Measurements from ENCODE around the gene STXBP3. TPM values are rescaled to one million over a fixed set of nuclear protein-coding genes. Genes with fewer than 3 reads are reported as not detected.
A peak's percentile ranks its signal among the peaks of the same experiment; 100 is the strongest.

STXBP3 gene
- total RNA-seq, 1 experiment from 2014 or later, result 34.1 TPM

DNA sequence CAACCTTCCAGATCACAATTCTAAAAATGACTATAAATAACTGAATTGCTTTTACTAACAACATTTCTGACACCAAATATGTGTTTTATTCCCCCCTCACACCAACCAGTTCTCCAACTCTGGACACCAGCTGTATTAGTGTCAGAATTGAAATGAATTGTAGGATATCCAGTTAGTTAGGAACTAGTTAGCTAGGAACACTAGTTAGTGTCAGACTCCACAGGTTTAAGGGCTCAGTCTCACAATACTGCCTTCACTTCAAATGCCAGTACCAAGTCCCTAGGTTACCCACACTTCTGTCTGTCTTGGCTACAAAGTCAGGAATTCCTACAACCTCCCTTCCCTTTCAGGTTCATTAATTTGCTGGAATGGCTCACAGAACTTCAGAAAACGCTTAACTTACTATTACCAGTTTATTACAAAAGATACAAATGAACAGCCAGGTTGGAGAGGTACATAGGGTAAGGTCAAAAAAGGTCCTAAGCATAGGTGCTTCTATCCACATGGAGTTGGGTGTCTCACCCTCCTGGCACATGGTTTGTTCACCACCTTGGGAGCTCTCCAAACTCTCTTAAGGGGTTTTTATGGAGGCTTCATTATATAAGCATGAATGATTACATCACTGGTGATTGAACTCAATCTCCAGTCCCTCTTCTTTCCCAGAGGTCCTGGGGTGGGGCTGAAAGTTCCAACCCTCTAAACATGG is 4.2 kb downstream of the STXBP3 start:
- Mint-ChIP-seq H3K27me3 (ENCODE audit: low read depth) (peaks cover 5% of the 10 kb centered on the region), H3K27ac (peak overlapping the region in 1 of 3 experiments; percentile 49; a peak in 1 of 7 replicates), H3K4me3 (no peak overlapping the region), H3K4me1 (peaks cover 5 to 6% of the 10 kb centered on the region in 2 experiments), H3K9me3 (no peaks in the 10 kb centered on the region), H3K36me3 (ENCODE audit: insufficient read depth in 1 of 3, low read depth in 3 of 3) (peaks cover 2 to 17% (median 16%) of the 10 kb centered on the region in 3 experiments; a peak in 6 of 7 replicates)
- H3K9ac ChIP-seq (ENCODE audit: extremely low read depth, insufficient read length, low read length), result no peak overlapping the region
- no peaks in the 10 kb centered on the region for H4K20me1 ChIP-seq (ENCODE audit: control insufficient read depth, insufficient read depth, insufficient read length)
- H2AFZ ChIP-seq (ENCODE audit: low read length), result no peak overlapping the region
- no peaks in the 10 kb centered on the region for H3K23me2 ChIP-seq (ENCODE audit: insufficient read length, low read depth, low read length, poor library complexity, severe bottlenecking)
- TF ChIP-seq CTCF (conservative IDR thresholded peaks at IDR 0.05), result no peak
- no peak overlapping the region for H2BK15ac ChIP-seq (ENCODE audit: low read depth, low read length)
- WGBS (ENCODE audit: extremely low coverage, insufficient read length, low lambda C conversion rate), result no CpG with 5 or more reads among the region's 1 CpG
- H3K18ac ChIP-seq (ENCODE audit: insufficient read length, low read depth, low read length), result no peak overlapping the region
- H3K4me1 ChIP-seq (ENCODE audit: insufficient read depth, low read length), result no peaks in the 10 kb centered on the region
- H3K4me2 ChIP-seq (ENCODE audit: insufficient read depth, insufficient read length, low read length), result no peak overlapping the region
- no peak overlapping the region for H2BK12ac ChIP-seq (ENCODE audit: insufficient read length, low read depth, low read length)
- no peak overlapping the region for H3K14ac ChIP-seq (ENCODE audit: insufficient read depth, low read length)
- H3K79me2 ChIP-seq (ENCODE audit: insufficient read depth, low read length), result no peaks in the 10 kb centered on the region; the same call in 1 of the 2 replicates
- H4K8ac ChIP-seq (replicated peaks; ENCODE audit: insufficient read length, low read depth, low read length), result no peak overlapping the region
- H3K79me1 ChIP-seq (ENCODE audit: insufficient read depth, low read depth, low read length, poor library complexity, severe bottlenecking), result no peaks in the 10 kb centered on the region
- no peak overlapping the region for H2BK5ac ChIP-seq (ENCODE audit: insufficient read length, low read length)
- no peak overlapping the region for H2BK20ac ChIP-seq (ENCODE audit: low read depth, low read length, poor library complexity, severe bottlenecking)
- no peak overlapping the region for H3K56ac ChIP-seq (ENCODE audit: insufficient read length, low read depth, low read length)
- DNase-seq, result no peak
- no peak overlapping the region for H3T11ph ChIP-seq (ENCODE audit: low read length)
- H3K4ac ChIP-seq (ENCODE audit: low read depth, low read length), result no peak overlapping the region
- no peaks in the 10 kb centered on the region for H3K9me3 ChIP-seq (ENCODE audit: control insufficient read depth, low read depth, low read length)
- H2AK5ac ChIP-seq (ENCODE audit: insufficient read length, low read length), result no peak overlapping the region
- H4K91ac ChIP-seq (ENCODE audit: insufficient read length, low read depth, low read length), result no peak overlapping the region
- H3K27ac ChIP-seq (ENCODE audit: insufficient read length, low read depth, low read length), result no peak overlapping the region
- H3K27me3 ChIP-seq (ENCODE audit: insufficient read depth, low read length), result no peaks in the 10 kb centered on the region
- H2BK120ac ChIP-seq (ENCODE audit: low read depth, low read length, poor library complexity, severe bottlenecking), result no peak overlapping the region
- H3K23ac ChIP-seq (ENCODE audit: insufficient read length, low read depth, low read length), result no peak overlapping the region
- no peak overlapping the region for H4K5ac ChIP-seq (ENCODE audit: insufficient read length, low read depth, low read length)
